Panc1 (cell line): ENCODE results near the gene PUS1. TPM values are rescaled to one million over a fixed set of nuclear protein-coding genes. Genes with fewer than 3 reads are reported as not detected.

Experiments used
- ATAC-seq: fragments of 200-7000 bp; cut with Tn5 transposase; 2 replicates; pipeline ENCODE4 v1.9.1; 2020; ENCODE audit warnings: mild to moderate bottlenecking, moderate library complexity
- BruUV-seq: library from RNA; stranded (reverse); fragments of 400-500 nt; replicated peaks from 2 replicates; lab custom pipeline; 2021; lab: Mats Ljungman, UMichigan
- CTCF ChIA-PET: fragments of 300-600 bp; sonication (Branson Sonifier 250); formaldehyde crosslinking; loops from one replicate; lab custom pipeline; 2022; ENCODE audit warnings: antibody characterized with exemption; lab: Charles Lee
- POLR2A ChIA-PET: fragments of 300-600 bp; sonication (Branson Sonifier 250); formaldehyde crosslinking; loops from one replicate; lab custom pipeline; 2022; ENCODE audit warnings: antibody characterized with exemption; lab: Charles Lee
- DNase-seq: peaks from one replicate; pipeline ENCODE4 v3.0.0-alpha.2; 2010; ENCODE audit warnings: low read depth, low spot score
- H3K27ac ChIP-seq: 2 replicates; pipeline ENCODE4 v1.5.1; 2011; ENCODE audit warnings: mild to moderate bottlenecking, low read length, inconsistent platforms
- H3K27me3 ChIP-seq: fragments of 200-500 bp; sonication (Bioruptor generic); 2 replicates; pipeline ENCODE4 v1.6.0; 2014; ENCODE audit warnings: low read length, inconsistent platforms; ENCODE audit not compliant: control insufficient read depth, insufficient read depth
- H3K36me3 ChIP-seq: fragments of 200-500 bp; sonication (Bioruptor generic); 2 replicates; pipeline ENCODE4 v1.5.1; 2014; ENCODE audit warnings: inconsistent platforms, mild to moderate bottlenecking, low read length, moderate library complexity; ENCODE audit not compliant: control insufficient read depth, insufficient read depth
- H3K4me1 ChIP-seq: 2 replicates; pipeline ENCODE4 v1.5.1; 2011; ENCODE audit warnings: inconsistent platforms, mild to moderate bottlenecking, low read length, moderate library complexity; ENCODE audit not compliant: control insufficient read depth, insufficient read depth
- H3K4me3 ChIP-seq, 2 experiments: 2 replicates each; pipeline ENCODE4 v1.5.1; 2011 to 2012; ENCODE audit warnings: low read depth in 2 of 2, low read length in 2 of 2, mild to moderate bottlenecking in 2 of 2, inconsistent platforms in 1 of 2, moderate library complexity in 1 of 2
- H3K9me3 ChIP-seq: fragments of 200-500 bp; sonication (Bioruptor generic); 2 replicates; pipeline ENCODE4 v1.5.1; 2014; ENCODE audit warnings: low read depth, mild to moderate bottlenecking, inconsistent platforms, low read length, moderate library complexity; ENCODE audit not compliant: control insufficient read depth, insufficient read depth
- CTCF ChIP-seq: fragments of 450-650 bp; IDR thresholded peaks from 2 replicates; pipeline ENCODE4 v1.5.1; 2017; ENCODE audit warnings: mild to moderate bottlenecking
- POLR2AphosphoS5 ChIP-seq: IDR thresholded peaks from 2 replicates; pipeline ENCODE4 v1.6.1; 2012; ENCODE audit warnings: mild to moderate bottlenecking, low read depth, low read length, moderate library complexity
- REST ChIP-seq, 2 experiments: IDR thresholded peaks; 2 replicates each; pipeline ENCODE4 v1.6.1; 2011 to 2012; ENCODE audit warnings: low read depth in 2 of 2, control low read depth in 1 of 2, low read length in 1 of 2, mild to moderate bottlenecking in 1 of 2, moderate library complexity in 1 of 2; ENCODE audit not compliant: insufficient read depth in 1 of 2
- SIN3A ChIP-seq: IDR thresholded peaks from 2 replicates; pipeline ENCODE4 v1.6.1; 2012; ENCODE audit warnings: low read depth, mild to moderate bottlenecking, low read length, moderate library complexity, borderline replicate concordance; ENCODE audit not compliant: insufficient read depth
- TCF7L2 ChIP-seq: IDR thresholded peaks from 2 replicates; pipeline ENCODE4 v1.6.1; 2011; ENCODE audit warnings: mild to moderate bottlenecking, low read depth, low read length, inconsistent platforms
- in situ Hi-C: cut with HindIII; loops from 2 replicates; pipeline ENCODE4 v1.10.0; 2016; ENCODE audit warnings: low sequenced_read_pairs, low pct_unique_long_range_greater_than_20kb
- intact Hi-C: fragments of 100-400 bp; cut with micrococcal nuclease; formaldehyde crosslinking; loops from one replicate; pipeline ENCODE4 v1.10.0; 2022; ENCODE audit not compliant: unreplicated experiment
- total RNA-seq: library from RNA; stranded (reverse); gene quantifications from one replicate; pipeline ENCODE4 v1.2.1, GENCODE V29; 2021; ENCODE audit not compliant: unreplicated experiment

Gene PUS1
- total RNA-seq, 1 experiment from 2014 or later, result 108 TPM

GRCh38 chr12:131915823-131916222 lies 13.3 kb upstream of the PUS1 start:
- ChIA-PET CTCF (interaction anchor here (0.6 kb wide), 1 partner anchor 13 kb away, joined by 5 read pairs; the partner anchor contains the start of gene PUS1), POLR2A (interaction anchor here (0.6 kb wide), 1 partner anchor 31 kb away, joined by 3 read pairs; no protein-coding TSS in a partner anchor)
- in situ Hi-C loops (no loop called here), intact Hi-C loops (no loop called here)
- Histone ChIP-seq H3K27ac (no peak overlapping the region), H3K4me1 (peaks cover 9% of the 10 kb centered on the region), H3K36me3 (no peaks in the 10 kb centered on the region), H3K9me3 (no peaks in the 10 kb centered on the region), H3K4me3 (no peak overlapping the region), H3K27me3 (no peaks in the 10 kb centered on the region)
- no peak for TF ChIP-seq SIN3A
- no peak for TF ChIP-seq REST (IDR thresholded peaks at IDR 0.05; ENCODE audit: insufficient read depth in 1 of 2, low read depth in 2 of 2, low read length in 1 of 2)
- no peak for TF ChIP-seq CTCF
- no peak for TF ChIP-seq POLR2AphosphoS5
- TF ChIP-seq TCF7L2, result no peak
- no peak for DNase-seq
- ATAC-seq, result no peak
- no TSS peak for BruUV-seq

GRCh38 chr12:131916306-131917138 lies 12.6 kb upstream of the PUS1 start:
- H3K36me3 ChIP-seq, result no peaks in the 10 kb centered on the region
- no TSS peak for BruUV-seq
- no peak overlapping the region for H3K4me3 ChIP-seq
- ChIA-PET POLR2A (no interaction called here), CTCF (no interaction called here)
- no peaks in the 10 kb centered on the region for H3K27me3 ChIP-seq
- no peaks in the 10 kb centered on the region for H3K9me3 ChIP-seq
- peaks cover 9% of the 10 kb centered on the region for H3K4me1 ChIP-seq
- DNase-seq (no peak), ATAC-seq (no peak)
- no peak overlapping the region for H3K27ac ChIP-seq
- intact Hi-C loops (no loop called here), in situ Hi-C loops (no loop called here)
- TF ChIP-seq TCF7L2 (no peak), CTCF (no peak), SIN3A (no peak), POLR2AphosphoS5 (no peak), REST (IDR thresholded peaks at IDR 0.05; ENCODE audit: insufficient read depth in 1 of 2, low read depth in 2 of 2, low read length in 1 of 2) (no peak)
